Type B pancreatic cell (in vitro differentiated cells): ENCODE results near the gene RER1. TPM values are rescaled to one million over a fixed set of nuclear protein-coding genes. Genes with fewer than 3 reads are reported as not detected.

ENCODE experiments used
- DNase-seq: peaks from one replicate; pipeline ENCODE4 v3.0.0; 2021; ENCODE audit warnings: mixed read lengths; ENCODE audit not compliant: unreplicated experiment; ENCODE audit errors: extremely low spot score
- H3K27ac Mint-ChIP-seq: 2 replicates; pipeline ENCODE4 v1.8.0; 2021; ENCODE audit warnings: mild to moderate bottlenecking, mixed read lengths
- H3K27me3 Mint-ChIP-seq: 2 replicates; pipeline ENCODE4 v1.8.0; 2021; ENCODE audit warnings: mixed read lengths
- H3K36me3 Mint-ChIP-seq: 2 replicates; pipeline ENCODE4 v1.8.0; 2021; ENCODE audit warnings: mixed read lengths
- H3K4me1 Mint-ChIP-seq: one replicate; pipeline ENCODE4 v1.8.0; 2021; ENCODE audit warnings: mixed read lengths; ENCODE audit not compliant: unreplicated experiment
- H3K4me3 Mint-ChIP-seq: 2 replicates; pipeline ENCODE4 v1.8.0; 2021; ENCODE audit warnings: mild to moderate bottlenecking, mixed read lengths
- H3K9me3 Mint-ChIP-seq: 2 replicates; pipeline ENCODE4 v1.8.0; 2021; ENCODE audit warnings: mixed read lengths
- total RNA-seq: library from RNA; stranded (reverse); gene quantifications from 2 replicates; pipeline ENCODE4 v1.2.1, GENCODE V29; 2021; ENCODE audit warnings: low replicate concordance
- TF ChIP-seq, protein P1 (sequence below): fragments of 200-600 bp; sonication (generic); conservative IDR thresholded peaks from 2 replicates; pipeline ENCODE4 v1.5.0; 2021; ENCODE audit warnings: antibody characterized with exemption, mild to moderate bottlenecking

Gene RER1
- total RNA-seq, 1 donor from 2014 or later = 126 TPM

DNA sequence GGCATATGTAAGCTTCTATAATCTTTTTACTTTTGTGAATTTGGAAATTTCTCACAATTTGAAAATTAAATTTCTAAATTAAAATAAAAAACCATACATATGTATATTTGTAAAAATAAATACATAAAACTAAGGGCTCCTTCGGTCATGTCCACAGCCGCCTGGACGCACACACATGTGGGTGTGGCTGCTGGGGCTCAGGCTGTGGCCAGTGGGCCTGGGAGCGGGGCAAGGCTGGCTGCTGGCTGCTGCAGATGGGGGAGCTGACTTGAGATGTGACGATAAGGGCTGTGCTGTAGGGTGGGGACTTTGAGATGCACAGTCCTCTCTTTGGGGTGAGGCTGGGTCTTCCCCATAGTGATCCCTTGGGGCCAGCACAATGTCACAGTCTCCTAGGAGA, 4.8 kb downstream of the RER1 start:
- peak overlapping the region; percentile 99 for H3K27ac Mint-ChIP-seq
- TF ChIP-seq, protein P1, sequence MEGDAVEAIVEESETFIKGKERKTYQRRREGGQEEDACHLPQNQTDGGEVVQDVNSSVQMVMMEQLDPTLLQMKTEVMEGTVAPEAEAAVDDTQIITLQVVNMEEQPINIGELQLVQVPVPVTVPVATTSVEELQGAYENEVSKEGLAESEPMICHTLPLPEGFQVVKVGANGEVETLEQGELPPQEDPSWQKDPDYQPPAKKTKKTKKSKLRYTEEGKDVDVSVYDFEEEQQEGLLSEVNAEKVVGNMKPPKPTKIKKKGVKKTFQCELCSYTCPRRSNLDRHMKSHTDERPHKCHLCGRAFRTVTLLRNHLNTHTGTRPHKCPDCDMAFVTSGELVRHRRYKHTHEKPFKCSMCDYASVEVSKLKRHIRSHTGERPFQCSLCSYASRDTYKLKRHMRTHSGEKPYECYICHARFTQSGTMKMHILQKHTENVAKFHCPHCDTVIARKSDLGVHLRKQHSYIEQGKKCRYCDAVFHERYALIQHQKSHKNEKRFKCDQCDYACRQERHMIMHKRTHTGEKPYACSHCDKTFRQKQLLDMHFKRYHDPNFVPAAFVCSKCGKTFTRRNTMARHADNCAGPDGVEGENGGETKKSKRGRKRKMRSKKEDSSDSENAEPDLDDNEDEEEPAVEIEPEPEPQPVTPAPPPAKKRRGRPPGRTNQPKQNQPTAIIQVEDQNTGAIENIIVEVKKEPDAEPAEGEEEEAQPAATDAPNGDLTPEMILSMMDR = no peak
- H3K4me3 Mint-ChIP-seq = peak overlapping the region; percentile 77
- no peak for DNase-seq
- H3K36me3 Mint-ChIP-seq = peaks cover 13% of the 10 kb centered on the region
- peaks cover 21% of the 10 kb centered on the region for H3K4me1 Mint-ChIP-seq
- no peaks in the 10 kb centered on the region for H3K27me3 Mint-ChIP-seq
- H3K9me3 Mint-ChIP-seq = no peaks in the 10 kb centered on the region

DNA sequence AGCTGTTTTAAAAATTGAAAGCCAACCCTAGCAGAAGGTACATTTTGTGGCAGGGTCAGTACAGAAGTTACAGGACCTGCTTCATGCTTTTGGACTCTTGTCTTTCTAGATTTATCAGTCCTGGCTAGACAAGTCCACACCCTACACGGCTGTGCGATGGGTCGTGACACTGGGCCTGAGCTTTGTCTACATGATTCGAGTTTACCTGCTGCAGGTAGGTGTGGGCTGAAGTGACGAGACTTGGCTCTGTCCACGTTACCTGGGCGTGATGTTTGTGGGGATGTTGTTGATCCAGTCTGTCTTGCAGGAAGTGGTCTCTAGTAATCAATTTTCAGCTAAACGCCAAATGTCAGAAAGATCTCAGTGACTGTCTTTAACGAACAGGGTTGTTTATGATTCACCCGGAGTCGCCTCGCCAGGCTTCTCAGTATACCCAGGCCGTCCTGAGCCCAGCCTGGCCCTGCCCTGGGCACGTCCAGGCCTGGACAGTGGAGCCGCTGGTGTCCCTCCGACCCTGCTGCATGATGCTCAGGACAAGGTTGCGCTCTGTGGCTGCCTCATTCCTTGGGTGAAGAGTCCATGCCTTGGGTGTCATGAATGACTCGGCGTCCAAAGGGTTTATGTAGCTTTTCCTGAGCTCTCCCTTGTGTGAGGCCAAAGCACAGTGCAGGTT, 5.5 kb downstream of the RER1 start:
- H3K27ac Mint-ChIP-seq = peak overlapping the region; percentile 99
- peaks cover 13% of the 10 kb centered on the region for H3K36me3 Mint-ChIP-seq
- no peak for DNase-seq
- no peaks in the 10 kb centered on the region for H3K9me3 Mint-ChIP-seq
- H3K4me3 Mint-ChIP-seq = peak overlapping the region; percentile 77
- no peaks in the 10 kb centered on the region for H3K27me3 Mint-ChIP-seq
- peaks cover 21% of the 10 kb centered on the region for H3K4me1 Mint-ChIP-seq
- TF ChIP-seq, protein P1 = no peak

DNA sequence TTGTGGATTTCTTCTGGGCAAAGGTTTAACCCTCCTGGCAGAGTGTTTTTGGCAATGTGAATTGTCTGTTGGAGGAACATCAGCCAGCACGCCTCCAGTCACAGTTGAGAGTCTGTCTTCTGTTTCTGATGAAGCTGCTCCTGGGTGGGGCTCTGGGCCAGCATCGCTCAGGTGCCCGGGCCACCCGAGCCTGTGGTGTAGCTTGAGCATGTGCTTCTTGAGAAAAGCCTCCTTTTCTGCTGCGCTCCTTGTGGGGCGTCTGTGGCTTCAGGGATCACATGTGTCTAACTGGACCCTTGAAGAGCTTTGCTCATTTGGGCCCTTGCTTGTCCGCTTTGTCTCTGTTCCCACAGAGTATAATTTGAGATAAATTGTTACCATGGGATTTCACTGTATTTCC, 7.2 kb downstream of the RER1 start:
- Mint-ChIP-seq H3K9me3 (no peaks in the 10 kb centered on the region), H3K4me3 (no peak overlapping the region)
- no peak for DNase-seq

DNA sequence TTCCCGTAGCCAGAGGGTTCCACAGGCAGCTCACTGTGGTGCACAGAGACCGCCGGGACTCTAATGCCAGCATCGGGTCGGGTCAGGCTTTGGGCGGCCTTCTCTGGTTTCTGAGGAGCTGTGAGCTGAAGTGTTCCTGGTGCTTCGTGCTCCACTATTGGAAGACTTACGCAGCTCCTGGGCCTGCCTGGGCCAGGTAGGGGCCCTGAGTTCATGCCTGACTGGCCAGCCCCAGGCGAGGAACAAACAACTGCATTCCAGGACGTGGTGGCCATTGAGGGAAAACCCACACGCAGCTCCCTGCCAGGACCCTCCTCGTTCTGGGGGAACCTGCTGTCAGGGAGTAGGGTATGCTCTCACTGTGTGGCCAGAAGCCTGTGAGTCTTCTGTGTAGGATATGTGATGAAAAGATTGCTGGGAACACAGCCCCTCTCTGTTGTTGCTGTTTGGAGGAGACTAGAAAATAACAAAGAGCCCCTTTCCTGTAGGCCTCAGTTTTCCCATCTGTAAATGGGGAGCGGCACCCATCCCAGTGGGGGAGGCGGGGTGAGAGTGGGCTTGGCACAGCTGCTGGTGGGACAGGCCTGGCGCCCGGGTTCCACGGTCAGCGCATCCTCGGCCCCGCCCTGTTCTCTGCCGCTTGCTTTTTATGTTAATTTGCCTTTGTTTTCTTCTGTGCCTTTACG, 8.4 kb downstream of the RER1 start:
- DNase-seq = no peak
- TF ChIP-seq, protein P1 = no peak
- no peaks in the 10 kb centered on the region for H3K9me3 Mint-ChIP-seq
- H3K36me3 Mint-ChIP-seq = peaks cover 12% of the 10 kb centered on the region
- peaks cover 7% of the 10 kb centered on the region for H3K4me1 Mint-ChIP-seq
- H3K4me3 Mint-ChIP-seq = no peak overlapping the region
- H3K27me3 Mint-ChIP-seq = no peaks in the 10 kb centered on the region
- H3K27ac Mint-ChIP-seq = no peak overlapping the region

More for the DNA sequence above, 7.2 kb downstream of the RER1 start:
- TF ChIP-seq, protein P1 = no peak
- Mint-ChIP-seq H3K36me3 (peaks cover 12% of the 10 kb centered on the region), H3K27me3 (no peaks in the 10 kb centered on the region), H3K4me1 (peaks cover 9% of the 10 kb centered on the region), H3K27ac (peak overlapping the region; percentile 76)

DNA sequence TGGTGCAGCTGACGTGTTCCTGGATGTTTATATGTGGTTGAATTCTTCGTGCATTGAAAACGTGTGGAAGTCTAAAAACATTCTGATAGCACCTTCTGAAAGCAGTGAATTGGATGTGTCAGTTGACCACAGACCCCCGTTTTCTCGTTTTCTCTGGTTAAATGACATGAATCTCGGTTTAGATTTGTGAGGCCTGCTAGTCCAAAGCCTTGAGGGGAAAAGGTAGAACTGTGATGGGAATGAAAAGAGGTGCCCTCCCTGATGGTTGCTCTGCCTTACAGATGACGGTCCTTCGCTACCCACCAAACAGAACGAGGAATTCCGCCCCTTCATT, 8.9 kb downstream of the RER1 start:
- peaks cover 12% of the 10 kb centered on the region for H3K36me3 Mint-ChIP-seq
- no peaks in the 10 kb centered on the region for H3K9me3 Mint-ChIP-seq
- no peaks in the 10 kb centered on the region for H3K27me3 Mint-ChIP-seq
- no peak for DNase-seq
- TF ChIP-seq, protein P1 = no peak
- H3K4me3 Mint-ChIP-seq = no peak overlapping the region
- peaks cover 6% of the 10 kb centered on the region for H3K4me1 Mint-ChIP-seq
- H3K27ac Mint-ChIP-seq = no peak overlapping the region
